WI38 (cell line): ENCODE measurements around the gene TBCK.

ENCODE experiments used
- H3K4me3 ChIP-seq: 2 replicates; pipeline ENCODE4 v1.5.1; 2011; ENCODE audit warnings: low read depth, mild to moderate bottlenecking, control low read depth, low read length
- CTCF ChIP-seq: IDR thresholded peaks from 2 replicates; pipeline ENCODE4 v1.5.1; 2012; ENCODE audit warnings: low read depth, mild to moderate bottlenecking, control low read depth, low read length

TBCK gene

GRCh38 chr4:106192131-106192530 is 123.9 kb downstream of the TBCK start:
- no peak for TF ChIP-seq CTCF
- H3K4me3 ChIP-seq: no peak overlapping the region

GRCh38 chr4:106186201-106186600 is 129.8 kb downstream of the TBCK start:
- H3K4me3 ChIP-seq: no peak overlapping the region
- no peak for TF ChIP-seq CTCF

- no peak for TF ChIP-seq CTCF
- no peak overlapping the region for H3K4me3 ChIP-seq
These were observed 132.5 kb downstream of the TBCK start for GRCh38 chr4:106183551-106183950.

GRCh38 chr4:106172861-106173260 is 143.1 kb downstream of the TBCK start:
- no peak overlapping the region for H3K4me3 ChIP-seq
- no peak for TF ChIP-seq CTCF

GRCh38 chr4:106165351-106166010 is 150.5 kb downstream of the TBCK start:
- H3K4me3 ChIP-seq: no peak overlapping the region
- no peak for TF ChIP-seq CTCF

GRCh38 chr4:106162278-106162677 is 153.7 kb downstream of the TBCK start:
- TF ChIP-seq CTCF: no peak
- no peak overlapping the region for H3K4me3 ChIP-seq

- H3K4me3 ChIP-seq: no peak overlapping the region
- no peak for TF ChIP-seq CTCF
These were observed 155.4 kb downstream of the TBCK start for GRCh38 chr4:106160560-106160959.
